Limb (tissue), 2 donors: Measurements from ENCODE around the gene C20orf144.
A peak's percentile ranks its signal among the peaks of the same experiment; 100 is the strongest.

Source experiments
- DNase-seq, 2 donors: peaks; one replicate each; pipeline ENCODE4 v3.0.0-alpha.2; 2016; ENCODE audit errors: extremely low spot score in 2 of 2

C20orf144 gene

DNA sequence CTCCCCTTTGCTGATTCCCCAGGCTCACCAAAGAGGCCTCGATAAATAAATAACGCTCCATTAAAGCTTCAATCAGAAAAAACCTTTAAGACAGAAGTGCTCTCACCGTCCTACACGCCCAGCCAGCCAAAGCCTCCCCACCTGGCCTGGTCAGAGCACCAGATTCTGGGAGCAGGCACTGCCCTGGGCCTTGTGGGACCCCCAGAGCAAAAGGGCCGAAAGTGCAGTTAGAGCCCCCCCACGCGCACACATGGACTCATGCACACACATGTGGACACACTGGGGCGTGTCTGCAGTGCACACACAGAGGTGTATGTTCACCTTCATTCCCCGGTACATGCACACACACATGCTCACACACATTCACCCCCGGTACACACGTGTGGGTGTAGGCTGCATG lies 14.0 kb downstream of the C20orf144 start:
- DNase-seq = peak in 1 of 2 donors; percentile 32

DNA sequence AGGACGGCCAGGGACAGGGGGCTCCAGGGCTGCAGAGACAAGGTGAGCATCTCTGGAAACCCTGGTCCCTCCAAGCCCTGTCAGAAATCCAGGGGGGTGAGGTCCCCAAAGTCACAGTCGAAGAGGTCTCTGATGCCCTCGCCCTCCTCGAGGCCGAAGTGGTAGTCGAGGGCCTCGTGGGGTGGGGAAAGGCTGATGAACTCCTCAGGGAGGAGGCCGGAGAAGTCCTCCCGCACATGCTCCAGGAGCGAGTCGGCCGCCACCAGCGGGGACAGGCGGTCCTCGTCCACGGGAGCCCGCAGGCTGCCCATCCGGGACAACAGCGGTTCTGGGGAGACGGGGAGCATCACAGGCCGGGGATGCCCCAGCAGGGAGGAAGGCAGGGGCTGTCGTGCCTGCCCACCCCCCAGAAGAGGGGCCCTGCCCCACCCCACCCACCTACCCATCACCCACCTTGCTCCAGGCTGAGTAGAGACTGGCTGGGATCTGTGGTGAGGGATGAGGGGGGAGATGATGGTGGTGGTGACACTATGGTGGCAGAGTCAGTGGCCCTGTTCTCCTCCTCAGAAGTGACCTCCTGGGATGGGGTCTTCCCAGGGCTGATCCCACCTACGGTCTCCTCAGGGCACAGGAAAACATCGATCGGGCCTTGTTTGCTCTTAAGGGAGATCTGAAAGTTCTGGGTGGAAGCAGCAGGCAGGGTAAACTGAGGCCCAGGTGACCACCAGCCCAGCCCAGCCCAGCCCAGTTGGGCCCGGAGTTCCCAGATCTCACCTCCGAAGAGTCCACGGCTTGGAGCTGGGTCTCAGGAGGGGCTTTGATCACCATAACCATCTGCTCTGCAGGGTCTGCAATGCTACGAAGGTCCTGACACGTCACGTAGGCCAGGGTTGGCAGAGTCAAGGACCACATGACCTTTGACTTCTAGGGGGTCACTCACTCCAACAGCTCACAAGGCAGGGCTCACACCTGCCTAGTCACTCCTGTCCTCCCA lies 14.8 kb downstream of the C20orf144 start:
- peak in 1 of 2 donors; percentile 27 for DNase-seq

DNA sequence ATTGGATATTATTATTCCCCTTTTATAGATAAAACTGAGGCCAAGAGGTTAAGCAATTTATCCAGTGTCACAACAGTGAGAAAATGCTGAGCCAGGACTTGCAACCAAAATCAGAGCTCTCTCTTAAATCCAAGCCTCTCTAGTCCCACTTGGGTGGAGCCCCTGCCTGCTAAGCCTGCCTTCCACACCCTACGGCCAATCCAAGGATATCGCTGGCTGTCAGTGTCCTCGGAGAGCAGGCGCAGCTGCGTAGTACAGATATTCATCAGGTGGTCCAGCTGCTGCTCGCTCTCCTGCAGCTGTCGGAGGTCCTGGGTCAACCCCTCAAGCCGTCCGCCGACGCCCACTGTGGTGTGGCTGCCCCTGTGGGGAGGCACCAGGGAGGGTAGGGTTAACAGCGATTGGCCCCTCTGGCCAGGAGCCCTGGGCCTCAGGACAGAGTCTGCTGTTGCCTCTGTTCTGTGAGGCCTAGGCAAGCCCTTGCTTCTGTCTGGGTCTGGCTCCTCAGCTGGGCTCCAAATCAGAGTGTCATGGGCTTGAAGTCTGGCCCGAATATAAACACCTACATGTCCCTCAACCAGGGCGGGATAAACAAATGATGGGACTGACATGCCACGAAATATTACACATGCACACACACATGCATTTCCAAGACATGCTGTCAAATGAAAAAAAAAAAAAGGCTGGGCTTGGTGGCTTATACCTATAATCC lies 16.0 kb downstream of the C20orf144 start:
- no peak for DNase-seq

DNA sequence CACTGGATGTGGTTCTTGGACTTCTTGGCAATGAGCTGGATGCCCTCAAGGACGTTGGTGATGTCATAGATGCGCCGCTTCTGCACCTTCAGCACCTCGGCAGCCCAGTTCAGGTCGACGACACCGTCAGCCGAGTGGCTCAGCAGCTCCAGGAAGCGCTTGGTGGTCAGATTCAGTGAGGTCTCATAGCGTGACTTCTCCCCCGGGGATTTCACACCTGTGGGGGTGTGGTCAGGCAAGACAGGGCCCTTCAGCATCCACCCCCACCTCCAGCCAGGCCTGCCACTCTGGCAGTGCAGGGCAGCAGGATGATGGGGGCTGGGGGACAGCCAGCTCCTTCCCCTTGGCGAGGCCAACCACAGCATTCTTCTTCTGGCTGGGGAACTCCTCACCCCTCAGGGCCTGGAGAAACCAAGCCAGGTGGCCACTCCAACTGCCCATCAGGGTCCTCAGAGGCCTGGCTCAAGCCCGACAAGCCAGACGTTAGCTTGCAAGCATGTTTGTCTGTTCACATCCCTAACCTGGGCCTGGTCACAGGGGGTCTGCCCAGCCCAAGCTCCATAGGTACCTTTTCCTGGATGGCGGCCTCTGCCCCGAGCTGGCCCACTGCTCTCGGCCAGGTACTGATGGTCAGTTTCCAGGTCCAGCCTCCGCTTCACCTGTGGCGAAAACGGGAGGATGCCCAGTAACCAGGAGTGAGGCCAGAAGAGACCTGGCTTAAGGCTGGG lies 17.8 kb downstream of the C20orf144 start:
- no peak for DNase-seq

DNA sequence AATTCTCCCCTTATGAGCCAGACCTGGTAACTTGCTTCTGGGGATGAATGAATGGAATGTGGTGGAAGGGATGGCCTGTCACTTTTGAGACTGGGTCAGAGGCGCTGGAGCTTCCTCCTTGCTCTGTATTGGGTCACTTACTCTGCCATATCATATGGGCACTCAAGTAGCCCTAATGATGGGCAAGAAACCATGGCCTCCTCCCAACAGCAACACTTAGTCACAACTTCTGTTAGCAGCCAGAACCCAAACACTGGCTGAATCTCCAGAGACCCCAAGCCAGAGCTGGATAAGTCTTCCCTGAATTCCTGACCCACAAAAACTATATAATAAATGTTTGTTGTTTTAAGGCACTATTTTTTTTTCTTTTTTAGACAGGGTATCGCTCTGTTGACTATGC lies 18.6 kb downstream of the C20orf144 start:
- DNase-seq = no peak

DNA sequence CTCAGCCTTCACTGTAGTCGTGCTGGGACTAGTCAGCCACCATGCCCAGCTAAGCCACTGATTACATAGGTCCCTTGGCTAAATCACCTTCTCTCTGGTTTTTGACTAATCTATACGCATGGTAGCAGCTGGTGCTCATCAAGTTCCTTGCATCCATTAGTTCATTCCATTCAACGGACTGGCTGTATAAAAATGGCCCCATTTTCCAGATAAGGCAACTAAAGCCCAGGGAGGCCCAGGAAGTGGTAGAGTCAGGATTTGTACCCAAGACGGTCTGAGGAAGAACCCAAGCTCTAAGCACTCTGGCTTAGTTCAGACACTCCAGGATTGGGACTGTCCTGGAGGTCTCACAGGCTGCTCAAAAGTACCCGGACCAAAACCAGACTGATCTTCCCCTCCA lies 19.2 kb downstream of the C20orf144 start:
- no peak for DNase-seq

DNA sequence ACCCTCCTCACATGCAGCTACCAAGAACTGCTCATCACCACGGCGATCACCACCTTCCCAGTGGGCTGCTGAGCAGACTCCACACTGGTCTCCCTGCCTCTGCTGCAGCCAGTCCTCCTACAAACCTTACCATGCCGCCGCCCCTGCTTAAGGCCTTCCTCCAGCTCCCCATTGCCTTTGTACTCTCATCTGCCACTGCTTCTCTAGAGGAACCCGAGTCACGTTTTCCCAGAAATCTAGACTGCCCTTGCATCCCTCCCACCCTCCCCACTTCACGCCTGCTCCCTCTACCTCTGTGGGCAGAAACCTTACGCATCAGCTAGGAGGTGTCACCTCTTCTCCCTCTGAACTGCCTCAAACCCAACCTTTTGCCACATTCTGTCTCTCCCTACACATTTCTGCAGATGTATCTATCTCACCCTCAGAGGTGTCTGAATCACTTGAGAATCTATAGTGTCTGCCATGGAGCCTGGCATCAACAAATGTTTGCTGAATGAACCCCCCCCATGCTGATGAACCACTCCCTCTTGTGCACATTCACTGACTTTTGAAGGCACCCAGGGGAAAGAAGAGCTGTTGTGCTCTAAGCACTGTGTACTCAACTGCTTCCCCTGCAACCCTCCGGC lies 19.7 kb downstream of the C20orf144 start:
- DNase-seq = no peak

DNA sequence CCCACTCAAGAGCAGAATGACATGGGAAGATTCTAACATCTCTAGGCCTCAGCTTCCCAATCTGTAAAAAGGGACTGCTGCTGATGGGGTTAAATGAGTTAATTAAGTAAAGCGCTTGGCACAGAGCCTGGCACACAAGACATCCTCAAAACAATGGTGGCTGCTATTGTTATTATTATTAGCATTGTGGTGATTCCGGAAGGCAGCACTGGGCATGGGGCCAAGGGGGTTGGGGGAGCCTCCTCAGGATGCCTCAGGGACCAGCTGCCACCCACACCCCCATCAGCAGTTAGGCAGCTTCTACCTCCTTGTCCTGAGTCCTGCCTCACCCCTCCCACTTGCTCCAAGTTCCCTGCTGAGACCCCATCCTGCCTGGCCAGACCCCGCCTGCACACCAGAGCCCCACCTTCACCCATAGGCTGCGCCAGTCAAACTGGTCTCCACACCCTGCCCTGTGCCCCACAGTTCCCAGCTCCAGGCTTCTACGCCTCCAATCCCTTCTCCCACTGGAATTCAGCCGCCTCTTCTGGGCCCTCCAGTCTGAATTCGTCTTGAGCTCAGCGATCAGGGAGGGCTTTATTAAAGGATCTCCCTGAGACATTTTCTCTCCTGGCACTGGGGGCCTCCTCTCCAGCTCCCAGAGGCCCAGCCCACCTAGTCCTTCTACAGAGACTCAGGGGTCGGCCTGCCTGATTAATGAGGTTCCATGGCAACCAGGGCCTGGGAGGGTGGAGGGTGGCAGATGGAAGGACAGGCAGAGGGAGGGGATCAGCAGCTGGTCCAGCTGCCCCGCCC lies 22.6 kb downstream of the C20orf144 start:
- peak in 1 of 2 donors; percentile 57 for DNase-seq

DNA sequence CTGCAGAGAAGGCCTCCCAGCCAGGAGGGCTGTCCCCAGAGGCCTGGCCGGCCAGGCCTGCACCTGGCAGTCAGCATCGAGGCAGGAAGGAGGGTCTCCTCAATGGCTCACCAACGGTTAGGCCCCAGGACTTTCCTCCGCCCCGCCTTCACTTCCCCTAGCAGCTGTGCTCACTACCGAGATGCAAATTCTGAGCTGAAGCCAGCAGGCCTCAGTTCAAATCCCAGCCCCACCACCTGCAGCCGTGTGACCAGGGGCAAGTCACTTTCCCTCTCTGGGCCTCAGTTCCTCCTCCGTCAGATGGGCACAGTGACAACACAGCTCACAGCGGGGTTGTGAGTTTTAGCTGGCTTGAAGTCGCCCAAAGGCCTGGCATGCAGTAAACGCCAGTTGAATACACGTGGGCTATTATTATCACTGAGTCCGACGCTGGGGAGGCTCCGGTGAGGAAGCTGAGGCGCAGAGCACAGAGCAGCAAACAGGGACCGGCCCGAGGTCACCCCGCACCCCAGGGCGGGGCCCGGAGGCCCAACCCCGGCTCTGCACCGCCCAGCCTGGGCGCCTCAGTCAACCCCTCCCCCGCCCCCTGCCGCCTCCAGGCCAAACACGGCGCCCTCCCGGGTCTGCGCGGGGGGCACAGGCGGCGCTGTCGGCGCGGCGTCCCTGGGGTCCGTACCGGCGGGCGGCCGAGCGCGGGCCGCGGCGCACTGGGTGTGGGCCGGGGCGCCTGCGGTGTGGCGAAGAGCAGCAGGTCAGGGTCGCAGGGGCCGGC lies 23.4 kb downstream of the C20orf144 start:
- peak in 1 of 2 donors; percentile 61 for DNase-seq

DNA sequence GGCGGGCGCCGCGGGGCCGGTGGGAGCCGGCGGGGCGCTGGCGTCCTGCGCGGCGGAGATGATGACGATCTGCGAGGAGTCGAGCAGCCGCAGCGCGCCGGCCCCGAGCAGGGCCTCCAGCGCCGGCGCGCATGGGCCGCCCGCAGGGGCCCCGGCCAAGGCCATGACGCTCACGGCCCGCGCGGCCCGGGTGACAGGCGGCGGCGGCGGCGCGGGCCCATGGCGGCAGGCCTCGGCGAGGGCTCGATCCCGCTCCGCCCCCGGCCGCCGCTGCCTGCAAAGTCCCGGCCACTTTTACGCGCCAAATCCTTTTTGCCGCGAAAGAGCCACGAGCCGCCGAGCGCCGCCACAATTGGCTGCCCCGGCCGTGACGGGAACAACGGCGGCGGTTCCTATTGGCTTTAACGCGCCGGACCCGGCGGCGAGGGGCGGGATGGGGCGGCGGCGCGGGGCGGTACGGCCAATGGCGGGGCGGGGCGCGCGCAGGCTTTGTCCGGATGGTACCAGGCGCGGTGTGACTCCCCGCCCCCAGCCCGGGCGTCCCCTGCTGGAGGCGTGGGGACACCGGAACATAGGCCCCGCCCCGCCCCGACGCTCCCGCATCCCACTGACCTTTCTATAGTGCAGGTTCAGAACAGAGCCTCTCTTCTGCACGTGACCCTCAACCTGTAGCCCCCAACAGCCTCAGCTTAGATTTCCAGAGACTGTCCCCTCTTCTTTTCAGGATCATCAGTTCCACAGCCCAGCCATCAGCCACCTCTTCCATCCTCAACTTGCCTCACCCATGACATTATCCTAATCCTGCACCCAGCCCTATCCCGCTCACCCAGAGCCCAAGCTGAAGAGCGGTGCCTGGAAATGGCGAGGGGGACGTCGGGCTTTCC lies 24.2 kb downstream of the C20orf144 start, which contains the start of gene E2F1:
Gene E2F1, minus strand, starts transcription at position 286 of the 884 bp plus-strand sequence. Its CDS starts 121 bp downstream, at position 165.
- peak; percentile 93 to 97 for DNase-seq

DNA sequence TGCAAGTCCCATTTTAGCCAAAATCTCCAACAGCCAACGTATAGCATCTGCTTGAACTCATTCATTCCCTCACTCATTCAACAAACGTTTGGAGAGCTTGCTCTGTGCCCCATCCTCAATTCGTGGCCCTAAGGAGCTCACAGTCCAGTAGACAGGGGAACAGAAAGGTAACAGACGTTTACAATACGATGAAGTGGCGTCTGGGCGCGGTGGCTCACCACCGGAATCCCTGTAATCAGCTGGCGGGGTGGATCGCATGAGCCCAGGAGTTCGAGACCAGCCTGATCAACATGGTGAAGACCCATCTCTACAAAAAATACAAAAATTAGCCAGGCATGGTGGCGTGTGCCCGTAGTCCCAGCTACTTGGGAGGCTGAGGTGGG lies 24.8 kb downstream of the C20orf144 start:
- DNase-seq = no peak

DNA sequence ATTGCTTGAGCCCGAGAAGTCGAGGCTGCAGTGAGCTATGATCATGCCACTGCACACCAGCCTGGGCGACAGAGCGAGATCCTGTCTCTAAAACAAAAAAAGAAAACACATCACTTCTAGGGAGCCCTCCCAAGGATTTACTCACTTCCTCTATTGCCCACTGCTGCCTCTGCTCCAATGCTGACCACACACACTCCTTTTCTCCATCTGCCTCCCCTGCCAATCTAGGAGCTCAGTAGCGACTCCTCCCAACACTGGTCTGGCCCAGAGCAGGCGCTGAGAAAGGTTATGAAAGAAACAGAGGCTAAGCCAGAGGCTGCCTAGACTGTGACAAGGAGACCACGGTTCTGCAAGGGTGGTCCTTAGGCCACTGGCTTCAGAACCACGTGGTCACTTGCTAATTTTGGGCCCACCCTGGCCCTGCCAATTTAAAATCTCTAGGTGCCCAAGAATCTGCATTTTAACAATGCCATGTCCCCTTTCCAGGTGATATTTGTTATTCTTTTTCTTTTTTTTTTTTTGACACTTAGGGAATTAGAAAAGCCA lies 25.3 kb downstream of the C20orf144 start:
- DNase-seq = no peak

DNA sequence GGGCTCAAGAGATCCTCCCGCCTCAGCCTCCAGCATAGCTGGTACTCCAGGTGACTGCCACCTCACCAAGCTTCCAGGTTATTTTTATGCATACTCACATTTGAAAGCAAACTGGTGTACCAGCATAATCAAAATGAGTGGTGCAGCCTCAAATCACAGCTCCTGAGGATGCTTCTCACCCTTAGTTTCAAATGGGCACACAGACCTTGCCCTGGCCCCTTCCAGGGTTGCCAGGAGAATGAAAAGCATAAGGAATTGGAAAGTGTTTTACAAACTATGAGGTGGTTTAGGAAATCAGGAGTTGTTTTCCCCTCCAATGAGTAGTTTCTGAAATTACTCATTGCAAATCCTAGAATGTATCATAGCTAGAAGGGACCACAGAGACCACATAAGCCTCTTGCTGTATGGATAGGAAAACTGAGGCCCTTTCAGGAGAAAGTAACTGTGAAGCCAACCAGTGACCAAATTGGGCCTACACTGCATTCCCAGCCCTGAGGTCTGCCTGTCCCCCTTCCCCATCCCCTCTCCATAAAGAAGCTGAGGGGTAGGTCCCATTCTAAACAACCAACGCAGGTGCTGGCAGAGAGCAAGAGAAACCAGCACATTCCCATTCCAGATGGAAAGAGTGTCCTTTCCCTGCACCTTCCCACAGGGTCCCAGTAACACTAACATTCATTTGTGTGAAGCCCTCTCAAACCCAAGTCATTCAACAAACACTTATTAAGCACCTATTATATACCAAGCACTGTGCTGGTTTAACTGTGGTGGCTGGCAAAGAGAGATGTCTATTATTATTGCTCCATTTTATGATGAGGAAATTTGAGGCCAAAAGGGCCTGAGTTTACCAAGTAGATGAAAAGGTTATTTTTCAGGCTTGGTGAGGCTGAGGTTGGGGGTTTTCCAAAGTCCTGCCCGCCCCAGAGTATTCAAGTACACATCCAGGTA lies 26.1 kb downstream of the C20orf144 start:
- no peak for DNase-seq

DNA sequence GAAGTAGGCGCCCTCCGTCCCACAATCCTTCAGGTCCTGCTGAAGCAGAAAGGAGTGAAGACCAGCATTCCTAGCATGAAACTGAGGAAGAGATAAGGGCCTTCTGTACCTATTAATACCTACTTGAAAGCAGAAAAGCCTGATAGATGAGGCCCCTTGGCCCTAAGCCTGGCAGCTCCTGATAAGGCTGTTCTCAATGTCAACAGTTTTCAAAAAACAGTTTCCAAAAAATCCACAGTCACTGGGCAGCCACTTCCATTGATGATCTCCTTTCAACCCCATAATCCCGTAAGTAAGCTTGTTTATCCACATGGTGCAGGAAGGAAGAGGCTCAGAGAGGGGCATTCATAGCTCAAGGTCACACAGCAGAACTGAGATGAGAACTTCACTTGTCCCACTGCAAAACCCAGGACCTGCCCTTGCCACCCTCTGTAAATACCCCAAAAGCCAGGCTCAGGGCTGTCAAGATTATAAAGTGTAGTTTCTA lies 26.9 kb downstream of the C20orf144 start:
- DNase-seq = no peak

DNA sequence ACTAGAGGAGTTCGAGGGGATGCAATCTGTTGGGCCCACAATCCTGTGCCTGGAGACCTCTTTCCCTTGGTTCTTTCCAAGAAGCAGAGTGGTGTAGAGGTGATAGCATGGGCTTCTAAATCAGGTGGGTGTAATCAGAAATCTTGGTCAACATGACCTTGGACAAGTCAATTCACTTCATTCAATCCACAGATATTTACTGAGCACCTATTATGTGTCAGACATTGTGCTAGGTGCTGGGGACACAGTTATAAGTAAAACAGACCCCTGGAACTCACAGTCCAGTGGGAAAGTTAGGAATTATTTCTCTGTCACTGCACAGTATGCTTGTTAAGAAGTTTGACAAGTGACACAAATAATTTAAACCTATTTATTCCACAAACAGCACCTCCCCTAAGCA lies 27.4 kb downstream of the C20orf144 start:
- no peak for DNase-seq

DNA sequence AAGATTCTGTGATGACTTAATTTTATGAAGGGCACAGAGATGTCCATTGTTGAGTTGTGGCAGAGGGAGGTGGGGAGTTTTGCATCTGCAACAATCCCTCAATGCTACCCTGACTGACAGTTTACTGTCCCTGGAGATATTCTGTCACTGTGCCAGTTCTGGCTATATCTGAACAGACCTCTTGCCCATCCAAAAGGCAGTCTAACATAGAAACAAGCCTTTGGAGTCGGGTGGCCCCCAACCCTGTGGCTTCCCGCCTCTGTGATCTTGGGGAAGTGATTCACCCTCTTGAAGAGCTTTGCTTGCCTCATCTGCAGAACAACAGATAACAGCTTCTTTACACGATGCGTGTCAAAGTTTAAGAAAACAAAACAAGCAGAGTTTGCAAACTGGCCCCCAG lies 27.8 kb downstream of the C20orf144 start:
- no peak for DNase-seq

DNA sequence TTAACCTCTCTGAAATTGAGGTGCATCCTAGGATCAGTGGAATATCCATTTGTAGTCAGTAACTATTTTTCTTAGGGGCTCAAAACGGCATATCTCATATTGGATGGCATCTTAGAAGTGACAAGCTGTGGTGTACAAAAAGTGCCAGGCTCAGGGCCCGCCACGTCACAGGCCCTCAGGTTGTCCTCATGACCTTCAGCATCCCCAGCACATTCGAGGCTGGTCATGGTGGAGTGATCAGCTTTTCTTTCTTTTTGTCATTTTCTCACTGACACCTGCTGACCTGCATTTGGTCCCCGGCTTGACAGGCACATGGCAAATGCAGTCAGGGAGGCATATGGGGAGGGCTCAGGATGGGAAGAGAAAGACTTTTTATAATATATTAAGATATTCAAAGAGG lies 31.2 kb downstream of the C20orf144 start:
- no peak for DNase-seq
